NK-92 (cell line): ENCODE results near the gene NFATC3.
"Not testable (repeated sequence)": the region's sequence is repeated elsewhere in the genome, so short reads cannot be mapped to it uniquely, and the experiment has no call there.

Experiments used
- DNase-seq: peaks from one replicate; lab custom pipeline; 2025; ENCODE audit not compliant: unreplicated experiment; lab: John Stamatoyannopoulos, UW

NFATC3 gene

GRCh38 chr16:68115851-68116250 lies 30.7 kb downstream of the NFATC3 start:
- no peak for DNase-seq

- DNase-seq: no peak
Observed at GRCh38 chr16:68116256-68116867, 31.2 kb downstream of the NFATC3 start.

- DNase-seq: no peak
Observed at GRCh38 chr16:68117884-68118283, 32.7 kb downstream of the NFATC3 start.

- not testable (repeated sequence) for DNase-seq
Observed at GRCh38 chr16:68118954-68119353, 33.8 kb downstream of the NFATC3 start.

GRCh38 chr16:68120496-68120895 lies 35.3 kb downstream of the NFATC3 start:
- not testable (repeated sequence) for DNase-seq

- no peak for DNase-seq
Observed at GRCh38 chr16:68126395-68126794, 41.2 kb downstream of the NFATC3 start.

- DNase-seq: no peak
Observed at GRCh38 chr16:68128577-68129305, 43.6 kb downstream of the NFATC3 start.

- no peak for DNase-seq
Observed at GRCh38 chr16:68130520-68130919, 45.4 kb downstream of the NFATC3 start.

- DNase-seq: no peak
Observed at GRCh38 chr16:68131813-68132706, 46.9 kb downstream of the NFATC3 start.

GRCh38 chr16:68133000-68133399 lies 47.8 kb downstream of the NFATC3 start:
- DNase-seq: not testable (repeated sequence)

- no peak for DNase-seq
Observed at GRCh38 chr16:68134644-68135043, 49.5 kb downstream of the NFATC3 start.

- no peak for DNase-seq
Observed at GRCh38 chr16:68136515-68136914, 51.3 kb downstream of the NFATC3 start.

- no peak for DNase-seq
Observed at GRCh38 chr16:68144008-68144407, 58.8 kb downstream of the NFATC3 start.

GRCh38 chr16:68146585-68146984 lies 61.4 kb downstream of the NFATC3 start:
- DNase-seq: no peak

GRCh38 chr16:68147444-68147843 lies 62.3 kb downstream of the NFATC3 start:
- DNase-seq: no peak

- DNase-seq: no peak
Observed at GRCh38 chr16:68149596-68149995, 64.4 kb downstream of the NFATC3 start.

- DNase-seq: no peak
Observed at GRCh38 chr16:68155425-68155824, 70.3 kb downstream of the NFATC3 start.

GRCh38 chr16:68162413-68162812 lies 77.2 kb downstream of the NFATC3 start:
- DNase-seq: no peak

- not testable (repeated sequence) for DNase-seq
Observed at GRCh38 chr16:68163275-68163674, 78.1 kb downstream of the NFATC3 start.

- no peak for DNase-seq
Observed at GRCh38 chr16:68166264-68166663, 81.1 kb downstream of the NFATC3 start.

GRCh38 chr16:68179196-68179795 lies 94.1 kb downstream of the NFATC3 start:
- DNase-seq: no peak
